ENCODE data around the gene DES. TPM values are rescaled to one million over a fixed set of nuclear protein-coding genes. Genes with fewer than 3 reads are reported as not detected.

Gene DES
- total and polyA plus RNA-seq, 4 donors = 23.9 to 108 (median 57.9) TPM

- TF ChIP-seq CTCF (IDR thresholded peaks at IDR 0.05; ENCODE audit: control extremely low read depth, extremely low read depth) = no peak
- Histone ChIP-seq H3K36me3 (ENCODE audit: control insufficient read depth in 4 of 4, insufficient read depth in 4 of 4, low read length in 4 of 4) (peaks cover 0 to 7% (median 0%) of the 10 kb centered on the region in 4 donors), H3K27me3 (ENCODE audit: control insufficient read depth in 3 of 3, insufficient read depth in 3 of 3, low read length in 2 of 3) (peaks cover 0 to 15% (median 14%) of the 10 kb centered on the region in 3 donors), H3K9me3 (ENCODE audit: control insufficient read depth in 4 of 4, insufficient read depth in 3 of 4, low read length in 3 of 4) (no peaks in the 10 kb centered on the region), H3K9ac (ENCODE audit: insufficient read depth in 1 of 2, low read length in 2 of 2) (peak overlapping the region in 1 of 2 donors; percentile 32), H3K4me1 (ENCODE audit: control insufficient read depth in 5 of 5, insufficient read depth in 5 of 5, low read length in 5 of 5) (peaks cover 0 to 27% (median 4%) of the 10 kb centered on the region in 5 donors), H3K27ac (ENCODE audit: low read depth in 1 of 2, low read length in 1 of 2) (peak overlapping the region in 1 of 2 donors; percentile 90), H3K4me3 (no peak overlapping the region)
- ATAC-seq (ENCODE audit: insufficient read depth, low FRiP score) = no peak
- DNase-seq = peak; percentile 69 to 79 (median 75)
- whole genome bisulfite sequencing, 2 donors = 75 to 85% methylated on average over 10 of the region's 10 CpGs
Observed at GRCh38 chr2:219453671-219454590, 35.8 kb downstream of the DES start.

- H3K36me3 ChIP-seq (ENCODE audit: control insufficient read depth in 4 of 4, insufficient read depth in 4 of 4, low read length in 4 of 4) = peaks cover 0 to 4% (median 0%) of the 10 kb centered on the region in 4 donors
- H3K4me1 ChIP-seq (ENCODE audit: control insufficient read depth in 5 of 5, insufficient read depth in 5 of 5, low read length in 5 of 5) = peaks cover 0 to 42% (median 11%) of the 10 kb centered on the region in 5 donors
- peaks cover 0 to 10% (median 2%) of the 10 kb centered on the region in 3 donors for H3K27me3 ChIP-seq (ENCODE audit: control insufficient read depth in 3 of 3, insufficient read depth in 3 of 3, low read length in 2 of 3)
- ATAC-seq (ENCODE audit: insufficient read depth, low FRiP score) (no peak), DNase-seq (no peak)
- H3K9ac ChIP-seq (ENCODE audit: insufficient read depth in 1 of 2, low read length in 2 of 2) = no peak overlapping the region
- 38 to 64% methylated on average over 6 of the region's 6 CpGs for WGBS, 2 donors
- no peak overlapping the region for H3K27ac ChIP-seq (ENCODE audit: low read depth in 1 of 2, low read length in 1 of 2)
- H3K9me3 ChIP-seq (ENCODE audit: control insufficient read depth in 4 of 4, insufficient read depth in 3 of 4, low read length in 3 of 4) = no peaks in the 10 kb centered on the region
- no peak for TF ChIP-seq CTCF (IDR thresholded peaks at IDR 0.05; ENCODE audit: control extremely low read depth, extremely low read depth)
- H3K4me3 ChIP-seq = no peak overlapping the region
Observed at GRCh38 chr2:219455581-219455980, 37.4 kb downstream of the DES start.

- H3K9me3 ChIP-seq (ENCODE audit: control insufficient read depth in 4 of 4, insufficient read depth in 3 of 4, low read length in 3 of 4) = no peaks in the 10 kb centered on the region
- H3K27ac ChIP-seq (ENCODE audit: low read depth in 1 of 2, low read length in 1 of 2) = no peak overlapping the region
- ATAC-seq (ENCODE audit: insufficient read depth, low FRiP score) (no peak), DNase-seq (no peak)
- H3K4me3 ChIP-seq = no peak overlapping the region
- peaks cover 0 to 36% (median 12%) of the 10 kb centered on the region in 5 donors for H3K4me1 ChIP-seq (ENCODE audit: control insufficient read depth in 5 of 5, insufficient read depth in 5 of 5, low read length in 5 of 5)
- no peak for TF ChIP-seq CTCF (IDR thresholded peaks at IDR 0.05; ENCODE audit: control extremely low read depth, extremely low read depth)
- peaks cover 0 to 2% (median 0%) of the 10 kb centered on the region in 3 donors for H3K27me3 ChIP-seq (ENCODE audit: control insufficient read depth in 3 of 3, insufficient read depth in 3 of 3, low read length in 2 of 3)
- H3K9ac ChIP-seq (ENCODE audit: insufficient read depth in 1 of 2, low read length in 2 of 2) = no peak overlapping the region
- no peaks in the 10 kb centered on the region for H3K36me3 ChIP-seq (ENCODE audit: control insufficient read depth in 4 of 4, insufficient read depth in 4 of 4, low read length in 4 of 4)
- WGBS, 2 donors = 73 to 81% methylated on average over 5 of the region's 5 CpGs
Observed at GRCh38 chr2:219457784-219458369, 39.7 kb downstream of the DES start.

Measured in lung (tissue), 12 donors.